HG02678 (cell line): ENCODE results near the gene TBC1D3B.
"Not testable (repeated sequence)": the region's sequence is repeated elsewhere in the genome, so short reads cannot be mapped to it uniquely, and the experiment has no call there.

ENCODE experiments used
- ATAC-seq: cut with Tn5 transposase; IDR thresholded peaks from one replicate; pipeline ENCODE4 v1.9.1; 2021; ENCODE audit warnings: mild to moderate bottlenecking, moderate library complexity; ENCODE audit not compliant: unreplicated experiment

Gene TBC1D3B

DNA sequence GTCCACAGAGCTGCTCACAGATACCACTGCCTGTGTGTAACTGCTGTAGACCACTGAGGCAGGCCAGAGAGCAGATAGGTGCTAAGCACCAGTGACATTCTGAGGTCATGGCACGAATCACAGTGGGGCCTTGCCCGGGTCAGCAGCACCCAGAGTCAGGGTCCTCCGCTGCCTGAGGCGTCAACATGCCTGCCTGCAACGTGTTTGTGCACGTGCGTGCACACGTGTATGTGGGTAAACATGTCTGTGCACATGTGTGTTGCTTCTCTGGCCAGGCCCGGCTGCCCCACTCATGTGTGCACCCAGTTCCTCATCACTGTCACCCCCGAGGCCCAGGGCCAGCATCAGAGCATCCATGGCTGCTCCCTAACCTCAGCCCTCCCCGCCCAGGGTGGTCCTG, at the start of gene TBC1D3B:
Gene TBC1D3B (minus strand): TSS at position 101 of the 400 bp plus-strand sequence. CDS start 1,586 bp downstream, outside the sequence.
- not testable (repeated sequence) for ATAC-seq

GRCh38 chr17:36222967-36223366, 46.5 kb upstream of the TBC1D3B start:
- ATAC-seq, result not testable (repeated sequence)

GRCh38 chr17:36221581-36222100, 45.2 kb upstream of the TBC1D3B start:
- not testable (repeated sequence) for ATAC-seq

GRCh38 chr17:36220737-36221580, 44.5 kb upstream of the TBC1D3B start:
- not testable (repeated sequence) for ATAC-seq

- not testable (repeated sequence) for ATAC-seq
Measured at GRCh38 chr17:36219556-36219955, 43.1 kb upstream of the TBC1D3B start.

- ATAC-seq, result not testable (repeated sequence)
Measured at GRCh38 chr17:36215406-36216308, 39.2 kb upstream of the TBC1D3B start.

- no peak for ATAC-seq
Measured at GRCh38 chr17:36214918-36215317, 38.5 kb upstream of the TBC1D3B start.

GRCh38 chr17:36213695-36214094, 37.3 kb upstream of the TBC1D3B start:
- ATAC-seq, result no peak

- ATAC-seq, result no peak
Measured at GRCh38 chr17:36212966-36213365, 36.5 kb upstream of the TBC1D3B start.

- no peak for ATAC-seq
Measured at GRCh38 chr17:36212272-36212605, 35.8 kb upstream of the TBC1D3B start.

- not testable (repeated sequence) for ATAC-seq
Measured at GRCh38 chr17:36211484-36212271, 35.2 kb upstream of the TBC1D3B start.

DNA sequence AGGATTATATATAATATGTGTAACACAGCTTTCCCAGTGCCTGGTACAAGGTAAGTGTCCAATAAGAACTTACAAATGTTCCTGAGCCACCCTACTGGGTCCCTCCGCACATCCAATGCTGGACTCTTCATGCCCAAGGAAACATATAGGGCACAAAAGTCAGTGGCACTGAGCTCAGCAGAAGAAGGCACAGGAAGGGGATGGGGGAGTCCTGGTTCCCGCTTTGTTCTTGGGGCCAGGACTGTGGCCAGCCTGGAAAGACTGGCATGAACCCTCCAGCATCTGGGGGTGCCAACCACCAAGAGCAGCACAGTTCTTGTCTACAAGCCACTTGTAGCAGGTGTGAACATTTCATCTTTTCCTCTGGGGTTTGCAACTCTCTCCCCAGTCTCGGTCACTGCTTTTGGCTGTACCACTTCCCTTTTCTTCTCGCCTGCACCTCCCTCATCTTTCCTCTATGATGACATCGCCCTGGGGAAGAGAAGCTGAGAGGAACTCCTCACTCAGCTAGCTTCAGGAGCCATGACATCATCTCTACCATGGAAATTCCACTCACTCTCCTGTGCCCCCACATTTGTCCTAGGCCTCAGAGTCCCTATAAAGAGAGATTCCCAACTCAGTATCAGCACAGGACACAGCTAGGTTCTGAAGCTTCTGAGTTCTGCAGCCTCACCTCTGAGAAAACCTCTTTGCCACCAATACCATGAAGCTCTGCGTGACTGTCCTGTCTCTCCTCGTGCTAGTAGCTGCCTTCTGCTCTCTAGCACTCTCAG, 34.2 kb upstream of the TBC1D3B start, which contains the start of gene CCL4L2:
Gene CCL4L2 (plus strand): TSS at position 625 of the 773 bp plus-strand sequence.
- ATAC-seq, result peak; percentile 75

DNA sequence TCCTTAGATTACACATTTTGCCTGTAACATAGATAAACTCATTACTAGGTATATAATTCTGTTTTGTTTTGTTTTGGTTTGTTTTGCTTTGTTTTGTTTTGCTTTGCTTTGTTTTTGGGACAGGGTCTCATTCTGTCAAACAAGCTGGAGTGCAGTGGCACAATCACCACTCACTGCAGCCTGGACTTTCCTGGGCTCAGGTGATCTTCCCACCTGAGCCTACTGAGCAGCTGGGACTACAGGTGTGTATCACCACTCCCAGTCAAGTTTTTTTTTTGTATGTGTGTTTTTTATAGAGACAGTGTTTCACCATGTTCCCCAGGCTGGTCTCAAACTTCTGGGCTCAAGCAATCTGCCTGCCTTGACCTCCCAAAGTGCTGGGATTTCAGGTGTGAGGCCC, 33.1 kb upstream of the TBC1D3B start:
- ATAC-seq, result no peak

- not testable (repeated sequence) for ATAC-seq
Measured at GRCh38 chr17:36207383-36207782, 30.9 kb upstream of the TBC1D3B start.

GRCh38 chr17:36206486-36206821, 30.0 kb upstream of the TBC1D3B start:
- not testable (repeated sequence) for ATAC-seq

DNA sequence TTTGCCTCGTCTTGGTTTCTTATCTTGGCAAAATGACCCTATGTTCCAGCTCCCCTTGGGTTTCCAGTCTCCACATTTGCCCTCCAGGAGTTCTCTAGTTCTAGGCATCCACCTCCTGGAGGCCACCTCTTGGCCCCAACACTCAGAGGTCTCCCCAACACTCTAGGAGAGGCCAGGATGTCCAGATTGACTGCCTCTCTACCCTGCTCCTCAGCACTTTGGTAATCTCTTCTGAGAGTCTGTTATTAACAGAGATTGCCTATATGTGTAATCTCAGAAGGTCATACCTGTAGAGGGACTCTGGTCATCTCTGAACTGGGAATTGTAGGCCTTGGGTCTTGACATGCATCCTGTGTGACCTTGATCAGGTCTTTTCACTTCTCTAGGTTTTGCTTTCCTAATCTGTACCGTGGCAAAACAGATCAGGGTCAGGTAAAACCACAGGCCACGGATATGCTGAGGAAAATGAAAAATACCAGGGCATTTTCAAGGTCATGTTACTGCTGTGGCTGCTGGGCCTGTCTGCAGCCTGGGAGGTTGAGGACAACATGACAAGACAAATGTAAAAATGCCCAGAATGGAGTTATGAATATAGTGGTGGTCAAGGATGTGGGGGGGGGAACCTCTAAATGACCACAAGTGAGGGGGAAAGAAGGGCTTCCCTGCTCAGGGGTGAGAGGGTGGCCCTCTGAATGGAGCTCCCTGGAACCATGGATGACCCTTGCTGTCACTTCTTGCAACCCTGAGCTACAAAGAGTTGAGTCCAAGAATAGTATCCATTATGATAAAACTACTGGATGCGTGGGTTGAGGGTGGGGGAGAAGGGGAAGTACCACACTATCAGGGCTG, 29.4 kb upstream of the TBC1D3B start:
- no peak for ATAC-seq

GRCh38 chr17:36204724-36205500, 28.5 kb upstream of the TBC1D3B start:
- ATAC-seq, result no peak

GRCh38 chr17:36203335-36203734, 26.9 kb upstream of the TBC1D3B start:
- no peak for ATAC-seq
